Activated T-cell treated with anti-CD3 and anti-CD28 coated beads, Interleukin-2, amount 50 U/mL, for 1 hour (primary cell): ENCODE data around the gene GYPE.
"Not testable (repeated sequence)": the region's sequence is repeated elsewhere in the genome, so short reads cannot be mapped to it uniquely, and the experiment has no call there.

ENCODE experiments used
- DNase-seq: peaks from one replicate; pipeline ENCODE4 v3.0.0-alpha.2; 2020

The GYPE gene

GRCh38 chr4:143905440-143905839 is at the start of gene GYPE:
Gene GYPE, minus strand, starts transcription at chr4:143905559. Its CDS starts 52 bp downstream, at chr4:143905507.
- not testable (repeated sequence) for DNase-seq

DNA sequence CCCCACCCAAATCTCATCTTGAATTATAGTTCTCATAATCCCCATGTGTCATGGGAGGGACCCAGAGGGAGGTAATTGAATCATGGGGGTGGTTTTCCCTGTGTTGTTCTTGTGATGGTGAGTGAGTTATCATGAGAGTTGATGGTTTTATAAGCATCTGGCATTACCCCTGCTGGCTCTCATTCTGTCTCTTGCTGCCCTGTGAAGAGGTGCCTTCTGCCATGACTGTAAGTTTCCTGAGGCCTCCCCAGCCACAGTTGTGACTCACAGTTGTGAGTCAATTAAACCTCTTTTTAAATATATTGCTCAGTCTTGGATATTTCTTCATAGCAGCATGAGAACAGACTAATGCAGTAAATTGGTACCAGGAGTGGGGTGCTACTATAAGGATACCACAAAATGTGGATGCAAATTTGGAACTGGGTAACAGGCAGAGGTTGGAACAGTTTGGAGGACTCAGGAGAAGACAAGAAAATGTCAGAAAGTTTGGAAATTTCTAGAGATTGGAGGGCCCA is 46.2 kb upstream of the GYPE start:
- not testable (repeated sequence) for DNase-seq

DNA sequence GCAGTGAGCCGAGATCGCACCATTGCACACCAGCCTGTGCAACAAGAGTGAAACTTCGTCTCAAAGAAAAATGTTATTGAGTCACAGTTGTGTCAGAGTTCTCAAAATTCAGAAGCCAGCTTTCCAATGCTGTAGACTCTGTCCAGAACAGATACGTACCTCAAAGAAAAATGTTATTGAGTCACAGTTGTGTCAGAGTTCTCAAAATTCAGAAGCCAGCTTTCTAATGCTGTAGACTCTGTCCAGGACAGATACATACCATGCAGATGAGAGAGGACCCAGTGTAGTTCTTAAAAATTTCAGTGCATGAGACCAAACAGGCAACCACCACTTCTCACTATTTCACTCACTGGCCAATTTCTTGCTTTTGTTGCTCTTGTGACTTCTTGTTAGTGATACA is 45.6 kb upstream of the GYPE start:
- not testable (repeated sequence) for DNase-seq

- DNase-seq = not testable (repeated sequence)
Observed at GRCh38 chr4:143950185-143950584, 44.8 kb upstream of the GYPE start.

DNA sequence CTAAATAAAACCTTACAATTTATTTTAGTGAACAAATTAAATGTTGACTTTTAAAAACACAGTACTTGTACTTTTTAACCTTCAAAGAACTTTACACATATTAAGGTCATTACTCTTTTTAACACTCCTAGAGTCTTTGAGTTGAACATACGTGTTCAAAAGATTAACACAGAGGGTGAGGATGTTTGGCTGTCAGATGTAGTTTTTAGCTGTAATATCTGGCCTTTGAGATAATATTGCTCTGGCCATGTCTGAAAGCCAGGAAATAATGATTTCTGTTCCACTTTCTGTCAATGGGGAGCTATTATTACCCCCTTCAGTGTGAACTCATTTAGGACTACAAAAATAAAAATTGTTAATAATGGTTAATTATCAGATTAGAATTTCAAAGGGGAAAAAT is 42.1 kb upstream of the GYPE start:
- not testable (repeated sequence) for DNase-seq

- DNase-seq = not testable (repeated sequence)
Observed at GRCh38 chr4:143940708-143941107, 35.3 kb upstream of the GYPE start.

GRCh38 chr4:143939528-143939927 is 34.2 kb upstream of the GYPE start:
- no peak for DNase-seq

GRCh38 chr4:143938890-143939289 is 33.5 kb upstream of the GYPE start:
- DNase-seq = not testable (repeated sequence)

- no peak for DNase-seq
Observed at GRCh38 chr4:143921181-143921580, 15.8 kb upstream of the GYPE start.

GRCh38 chr4:143916485-143916884 is 11.1 kb upstream of the GYPE start:
- DNase-seq = not testable (repeated sequence)

DNA sequence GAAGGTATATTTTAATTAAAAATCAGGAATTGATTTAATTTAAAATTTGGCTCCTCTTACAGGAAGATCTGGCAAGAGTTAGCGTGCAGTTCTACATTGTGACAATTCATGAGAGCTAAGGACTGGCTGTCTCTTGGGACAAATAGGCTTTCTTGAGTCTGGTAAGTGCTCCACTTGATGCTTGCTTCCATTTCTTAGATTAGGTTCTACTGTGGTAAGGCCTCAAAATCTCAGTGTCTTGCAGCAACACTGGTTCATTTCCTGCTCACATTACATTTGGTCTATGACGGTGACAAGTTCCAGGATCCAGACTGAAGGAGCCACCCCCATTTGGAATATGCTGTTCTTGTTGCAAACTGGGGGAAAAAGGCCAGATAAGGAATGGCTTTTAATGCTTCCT is 7.1 kb upstream of the GYPE start:
- DNase-seq = not testable (repeated sequence)

DNA sequence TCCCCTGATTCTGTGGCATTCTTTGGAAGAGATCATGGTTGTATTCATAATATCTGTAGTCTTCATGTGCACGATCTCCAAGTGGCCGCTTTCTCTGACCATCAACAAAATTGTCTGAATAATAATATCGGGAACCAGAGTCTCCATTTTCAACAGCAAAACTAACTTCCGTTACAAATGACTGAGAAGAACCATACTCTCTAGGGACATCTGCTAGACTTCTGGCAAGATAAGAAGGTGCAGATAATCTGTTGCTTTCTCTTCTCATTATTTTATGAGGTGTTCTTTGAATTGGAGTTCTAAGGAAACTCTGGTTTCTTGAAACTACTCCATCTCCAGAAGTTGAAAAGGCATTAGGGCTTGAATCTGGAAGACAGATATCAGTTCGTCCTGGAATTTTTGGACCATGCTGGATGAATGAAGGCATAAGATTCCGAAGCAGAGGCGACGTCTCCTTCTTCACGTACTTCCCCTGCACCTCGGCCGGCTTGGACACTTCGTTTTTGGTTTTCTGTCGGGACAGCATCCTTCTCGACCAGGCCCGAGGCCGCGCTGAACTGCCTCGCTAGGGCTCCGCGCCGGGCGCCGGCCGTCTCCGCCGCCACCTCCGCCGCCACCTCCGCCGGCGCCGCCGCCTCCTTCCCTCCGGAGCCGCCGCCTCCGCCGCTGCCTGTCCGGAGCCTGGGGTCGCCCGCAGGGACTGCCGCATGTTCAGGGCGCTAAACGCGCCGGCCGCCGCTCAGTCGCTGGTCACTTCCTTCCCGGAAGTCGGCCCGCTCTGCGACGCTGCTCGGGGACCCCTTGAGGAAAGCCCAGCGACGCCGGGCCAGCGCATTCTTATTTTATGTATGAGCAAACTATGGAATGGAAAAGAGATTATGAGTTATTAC is 6.4 kb upstream of the GYPE start:
- DNase-seq = peak; percentile 18

DNA sequence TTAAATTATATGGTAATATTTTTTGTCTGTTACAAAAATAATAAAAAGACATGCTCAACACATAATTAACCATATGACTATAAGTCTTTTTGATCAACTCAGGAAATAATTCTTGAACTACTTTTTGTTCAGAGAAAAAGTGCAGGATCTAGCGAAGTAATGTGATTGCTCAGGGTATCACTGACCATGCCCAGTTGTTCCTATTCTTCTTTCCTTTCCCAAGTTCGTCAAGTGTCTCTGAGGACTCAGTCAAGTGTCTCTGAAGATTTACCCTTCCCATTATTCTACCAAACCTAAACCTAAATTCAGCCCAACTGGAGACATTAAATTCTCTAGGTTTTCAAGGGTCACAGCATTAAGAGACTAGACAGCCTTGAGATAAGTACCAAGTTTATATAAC is 5.5 kb upstream of the GYPE start:
- DNase-seq = not testable (repeated sequence)

DNA sequence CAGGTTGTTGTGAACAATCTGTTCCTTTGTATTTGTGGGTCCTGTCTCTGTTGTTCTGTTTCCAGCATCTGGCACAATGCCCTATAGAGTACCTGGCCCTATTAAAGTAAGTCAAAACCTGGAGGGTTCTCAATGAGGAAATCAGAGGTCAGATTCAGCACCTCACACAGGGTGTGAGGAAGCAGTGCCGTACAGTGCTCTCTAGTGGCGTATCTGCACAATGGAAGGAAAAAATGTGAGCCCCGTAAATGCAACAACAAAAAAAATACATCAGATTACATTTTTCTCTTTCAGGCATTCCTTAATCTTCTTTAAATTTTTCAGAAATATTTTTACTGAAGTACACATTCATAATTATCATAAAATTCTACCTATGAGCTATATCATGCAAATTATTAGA is 2.5 kb upstream of the GYPE start:
- DNase-seq = not testable (repeated sequence)

DNA sequence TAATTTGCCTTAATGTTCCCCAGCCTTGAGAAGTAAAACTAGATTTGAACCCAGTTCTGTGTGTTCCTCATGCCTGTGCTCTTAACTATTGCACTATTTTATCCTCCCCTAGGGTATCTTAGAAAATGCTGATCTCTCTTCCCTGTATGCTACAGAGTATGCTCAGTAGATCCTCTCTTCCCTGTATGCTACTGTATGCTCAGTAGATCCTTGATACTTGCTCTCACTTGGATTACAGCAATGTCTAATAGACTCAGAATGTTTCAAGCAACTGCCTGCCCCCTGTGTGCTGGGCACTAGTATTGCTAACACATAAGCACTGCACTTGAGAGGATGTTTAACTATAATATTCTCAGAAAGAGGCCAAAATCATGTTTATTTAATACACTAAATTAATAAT is 928 bp downstream of the GYPE start:
- DNase-seq = not testable (repeated sequence)

DNA sequence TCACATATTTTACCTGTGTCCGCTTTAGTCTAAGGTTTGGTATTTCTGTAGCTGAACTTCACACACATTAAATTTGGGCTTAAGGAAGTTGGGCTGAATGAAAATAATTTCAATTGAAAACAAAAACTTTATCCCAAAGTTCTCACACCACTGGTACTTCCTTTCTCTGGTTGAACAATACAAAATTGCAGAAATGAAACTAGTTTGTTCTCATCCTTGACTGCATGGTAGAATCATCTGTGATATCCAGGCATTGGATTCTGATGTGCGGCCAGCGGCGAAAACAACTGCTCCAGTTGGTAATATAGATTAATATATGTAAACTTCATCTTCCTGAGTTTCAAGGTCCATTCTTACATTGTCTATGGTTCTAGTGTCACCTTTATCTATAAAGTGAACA is 15.0 kb downstream of the GYPE start:
- not testable (repeated sequence) for DNase-seq

DNA sequence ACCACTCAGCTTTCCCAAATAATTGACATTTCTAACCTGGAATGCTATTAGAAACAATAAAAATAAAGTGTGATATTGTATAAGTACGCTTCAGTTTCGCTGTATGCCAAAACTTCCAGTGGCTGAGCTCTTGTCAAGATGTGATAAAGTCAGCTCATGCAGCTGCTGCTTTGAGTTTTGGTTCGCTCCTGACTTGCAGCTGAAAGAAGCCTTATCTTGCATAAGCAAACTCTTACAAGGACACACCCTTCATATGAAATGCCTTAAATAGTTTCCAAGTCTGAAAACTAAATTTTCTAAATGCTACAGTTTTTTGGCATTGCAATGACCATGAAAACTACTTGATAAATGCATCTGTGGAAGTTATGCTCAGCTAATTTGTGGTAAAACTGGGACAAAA is 17.2 kb downstream of the GYPE start:
- DNase-seq = not testable (repeated sequence)

DNA sequence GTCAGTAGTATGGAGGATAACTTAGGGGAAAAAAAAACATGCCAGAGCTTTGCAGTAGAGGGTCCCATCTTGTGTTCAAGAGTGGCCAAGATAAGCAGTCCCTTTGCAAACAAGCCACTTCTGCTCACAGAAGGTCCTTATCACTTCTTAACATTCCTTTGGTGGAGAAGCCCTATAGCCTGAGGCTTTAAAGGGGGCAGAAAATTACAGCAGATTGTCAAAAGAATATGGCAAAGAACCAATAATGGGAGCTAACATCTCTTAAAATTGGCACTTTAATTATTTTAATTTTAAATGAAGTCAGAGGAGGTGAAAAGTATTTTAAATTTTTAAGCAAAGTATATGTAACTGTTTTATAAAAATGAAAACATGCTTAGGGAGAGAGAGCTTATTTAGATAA is 20.4 kb downstream of the GYPE start:
- not testable (repeated sequence) for DNase-seq

GRCh38 chr4:143883529-143883928 is 21.8 kb downstream of the GYPE start:
- no peak for DNase-seq

DNA sequence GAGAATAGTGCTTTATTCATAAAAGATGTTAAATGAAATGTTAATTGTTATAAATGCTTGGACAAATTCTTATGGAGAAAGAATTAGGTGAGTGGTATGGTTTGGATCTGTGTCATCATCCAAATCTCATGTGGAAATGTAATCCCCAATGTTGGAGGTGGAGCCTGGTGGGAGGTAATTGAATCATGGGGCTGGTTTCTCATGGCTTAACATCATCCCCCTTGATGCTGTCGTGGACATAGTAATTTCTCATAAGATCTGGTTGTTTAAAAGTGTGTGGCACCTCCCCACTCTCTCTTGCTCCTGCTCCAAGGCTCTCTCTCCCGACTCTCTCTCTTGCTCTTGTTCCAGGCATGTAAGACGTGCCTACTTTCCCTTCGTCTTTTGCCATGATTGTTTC is 22.5 kb downstream of the GYPE start:
- no peak for DNase-seq

DNA sequence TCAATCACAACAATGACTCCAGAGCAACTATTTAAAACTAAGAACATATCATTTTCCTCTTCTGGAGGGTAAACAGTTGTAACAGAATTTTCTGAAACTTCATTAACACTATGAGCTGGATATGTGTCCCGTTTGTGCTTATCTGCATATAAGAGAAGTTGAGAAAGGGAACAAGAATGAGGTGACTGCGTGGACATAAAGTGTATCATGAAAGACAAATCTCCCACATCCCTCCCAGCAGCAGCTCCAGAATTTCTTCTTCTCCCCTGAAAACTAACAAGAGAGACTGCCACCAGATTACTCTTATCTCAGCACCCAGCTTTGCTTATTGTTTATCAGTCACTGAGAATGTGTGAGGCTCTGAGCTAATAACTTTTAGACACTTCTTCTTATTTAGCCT is 25.8 kb downstream of the GYPE start:
- not testable (repeated sequence) for DNase-seq

DNA sequence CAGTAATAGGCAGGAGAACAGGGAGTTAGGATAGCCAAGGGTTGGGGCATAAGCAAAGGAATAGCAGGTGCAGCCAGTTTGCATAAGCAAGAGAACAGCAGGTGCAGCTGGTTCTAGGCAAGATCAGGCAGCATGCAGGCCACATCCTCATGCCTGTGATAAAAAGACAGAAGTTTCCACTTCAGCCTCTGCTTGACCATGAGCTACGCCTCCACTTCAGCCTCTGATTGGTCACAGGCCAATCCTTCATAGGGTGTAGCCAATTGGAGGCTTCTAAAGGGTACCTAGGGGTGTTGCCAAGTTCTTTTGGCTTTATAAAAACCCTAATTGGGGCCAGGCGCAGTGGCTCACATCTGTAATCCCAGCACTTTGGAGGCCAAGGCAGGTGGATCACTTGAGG is 30.0 kb downstream of the GYPE start:
- not testable (repeated sequence) for DNase-seq

DNA sequence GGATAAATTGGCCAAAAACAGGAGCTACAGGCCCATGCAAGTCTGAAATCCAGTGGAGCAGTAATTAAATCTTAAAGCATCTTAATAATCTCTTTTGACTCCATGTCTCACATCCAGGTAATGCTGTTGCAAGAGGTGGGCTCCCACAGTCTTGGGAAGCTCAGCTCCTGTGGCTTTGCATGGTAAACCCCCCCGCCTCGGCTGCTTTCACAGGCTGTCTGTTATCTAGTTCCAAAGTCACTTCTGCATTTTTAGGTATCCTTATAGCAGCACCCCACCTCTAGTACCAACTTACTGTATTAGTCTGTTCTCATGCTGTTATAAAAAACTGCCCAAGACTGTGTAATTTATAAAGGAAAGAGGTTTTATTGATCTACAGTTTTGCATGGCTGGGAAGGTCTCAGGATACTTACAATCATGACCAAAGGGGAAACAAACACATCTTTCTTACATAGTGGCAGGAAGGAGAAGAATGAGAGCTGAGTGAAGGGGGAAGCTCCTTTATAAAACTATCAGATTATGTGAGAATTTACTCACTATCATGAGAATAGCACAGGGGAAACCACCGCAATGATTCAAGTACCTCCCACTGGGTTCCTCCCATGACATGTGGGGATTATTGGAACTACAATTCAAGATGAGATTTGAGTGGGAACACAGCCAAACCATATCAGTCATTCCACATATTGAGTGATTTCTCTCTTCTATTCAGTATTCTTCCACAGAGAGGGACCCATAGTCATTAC is 34.7 kb downstream of the GYPE start:
- not testable (repeated sequence) for DNase-seq

DNA sequence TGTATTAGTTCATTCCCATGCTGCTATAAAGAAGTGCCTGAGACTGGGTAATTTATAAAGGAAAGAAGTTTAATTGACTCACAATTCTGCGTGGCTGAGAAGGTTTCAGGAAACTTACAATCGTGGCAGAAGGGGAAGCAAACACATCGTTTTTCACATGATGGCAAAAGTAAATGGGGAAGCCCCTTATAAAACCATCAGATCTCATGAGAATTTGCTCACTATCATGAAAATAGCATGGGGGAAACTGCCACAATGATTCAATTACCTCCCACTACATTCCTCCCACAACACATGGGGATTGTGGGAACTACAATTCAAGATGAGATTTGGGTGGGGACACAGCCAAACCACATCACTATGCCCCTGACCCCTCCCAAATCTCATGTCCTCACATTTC is 35.4 kb downstream of the GYPE start:
- DNase-seq = not testable (repeated sequence)
